Suppressor macrophage treated with lipopolysaccharide for 4 hours (primary cell): Measurements from ENCODE around the gene UNK.
"Not testable (repeated sequence)": the region's sequence is repeated elsewhere in the genome, so short reads cannot be mapped to it uniquely, and the experiment has no call there.

ENCODE experiments used
- DNase-seq: peaks from one replicate; pipeline ENCODE4 v3.0.0-alpha.2; 2020

Gene UNK

DNA sequence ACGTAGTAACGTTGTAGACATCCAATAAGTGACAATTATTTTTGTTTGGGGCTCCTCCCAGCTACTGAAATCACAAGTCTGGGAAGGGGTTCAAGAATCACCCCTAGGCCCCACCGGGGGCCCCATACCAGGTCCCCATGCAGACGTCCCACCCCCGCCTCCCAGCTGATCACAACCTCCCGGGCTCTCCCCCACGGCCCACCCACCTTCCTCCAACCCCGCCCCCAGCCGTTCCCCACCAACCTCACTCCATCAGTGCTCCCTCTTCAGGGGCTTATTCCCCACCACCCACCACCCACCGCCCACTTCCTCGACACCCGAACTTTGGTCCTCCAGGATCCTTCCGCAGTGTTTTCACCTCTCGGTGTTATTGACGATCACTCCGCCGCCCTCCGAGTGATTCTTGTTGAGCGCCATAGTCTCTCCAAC is 70.3 kb downstream of the UNK start:
- no peak for DNase-seq

DNA sequence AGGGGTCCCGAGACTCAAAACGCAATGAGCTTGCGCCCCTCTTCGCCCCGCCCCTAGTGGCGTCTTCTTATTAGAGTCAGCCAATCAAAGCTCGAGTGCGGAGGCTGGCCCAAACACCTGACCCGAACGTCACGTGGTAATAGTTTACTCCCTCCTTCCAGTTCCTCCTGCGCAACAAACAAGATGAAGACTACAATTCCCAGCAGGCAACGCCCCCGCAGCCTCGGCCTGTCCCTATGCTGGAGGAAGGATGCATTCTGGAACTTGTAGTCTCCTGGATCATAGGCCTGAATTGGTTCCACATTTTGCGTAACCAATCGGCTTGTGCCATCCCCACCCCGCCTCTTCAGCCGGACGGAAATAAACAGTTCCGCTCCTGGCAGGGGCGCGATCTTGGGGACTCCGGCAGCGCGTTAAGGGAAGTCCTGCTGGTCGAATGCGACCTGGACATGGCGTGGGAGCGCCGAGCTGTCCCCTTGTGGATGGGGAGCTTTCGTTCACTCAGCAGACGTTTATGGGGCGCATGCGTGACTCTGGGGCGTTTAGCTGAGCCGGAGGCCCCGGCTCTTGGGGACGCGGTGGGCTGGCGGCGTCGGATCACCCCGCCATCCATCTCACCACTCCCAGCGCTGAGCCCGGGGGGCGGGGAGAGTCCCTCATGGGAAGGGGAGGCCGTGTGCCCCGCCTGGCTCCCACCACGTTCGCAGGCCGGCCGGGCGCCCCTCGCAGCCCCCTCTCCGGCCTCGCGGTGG is 70.9 kb downstream of the UNK start, which contains the start of gene WBP2:
Gene WBP2 (minus strand): TSS at position 26 of the 752 bp plus-strand sequence. CDS start 38 bp downstream, outside the sequence.
- peak; percentile 99 for DNase-seq

- DNase-seq, result peak; percentile 30
Measured at GRCh38 chr17:75856062-75856756, 71.6 kb downstream of the UNK start.

GRCh38 chr17:75859358-75859757 is 74.8 kb downstream of the UNK start:
- DNase-seq, result not testable (repeated sequence)

DNA sequence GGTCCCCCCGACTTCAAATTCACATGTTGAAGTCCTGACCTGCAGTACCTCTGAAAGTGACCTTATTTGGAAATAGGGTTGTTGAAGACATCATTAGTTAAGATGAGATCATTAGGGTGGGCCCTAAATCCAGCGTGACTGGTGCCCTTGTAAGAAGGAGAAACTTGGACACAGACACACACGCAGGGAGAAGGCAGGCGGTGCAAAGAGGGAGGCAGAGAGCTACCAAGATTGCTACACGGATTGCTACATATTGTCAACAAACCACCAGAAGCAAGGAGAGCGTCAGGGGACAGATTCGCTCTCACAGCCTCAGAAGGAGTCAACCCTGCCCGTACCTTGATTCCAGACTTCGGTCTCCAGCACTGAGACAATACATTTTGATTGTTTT is 77.3 kb downstream of the UNK start:
- no peak for DNase-seq

GRCh38 chr17:75864448-75864871 is 79.9 kb downstream of the UNK start:
- peak; percentile 33 for DNase-seq

- DNase-seq, result not testable (repeated sequence)
Measured at GRCh38 chr17:75864887-75865286, 80.3 kb downstream of the UNK start.

GRCh38 chr17:75865404-75866188 is 81.0 kb downstream of the UNK start:
- DNase-seq, result not testable (repeated sequence)

DNA sequence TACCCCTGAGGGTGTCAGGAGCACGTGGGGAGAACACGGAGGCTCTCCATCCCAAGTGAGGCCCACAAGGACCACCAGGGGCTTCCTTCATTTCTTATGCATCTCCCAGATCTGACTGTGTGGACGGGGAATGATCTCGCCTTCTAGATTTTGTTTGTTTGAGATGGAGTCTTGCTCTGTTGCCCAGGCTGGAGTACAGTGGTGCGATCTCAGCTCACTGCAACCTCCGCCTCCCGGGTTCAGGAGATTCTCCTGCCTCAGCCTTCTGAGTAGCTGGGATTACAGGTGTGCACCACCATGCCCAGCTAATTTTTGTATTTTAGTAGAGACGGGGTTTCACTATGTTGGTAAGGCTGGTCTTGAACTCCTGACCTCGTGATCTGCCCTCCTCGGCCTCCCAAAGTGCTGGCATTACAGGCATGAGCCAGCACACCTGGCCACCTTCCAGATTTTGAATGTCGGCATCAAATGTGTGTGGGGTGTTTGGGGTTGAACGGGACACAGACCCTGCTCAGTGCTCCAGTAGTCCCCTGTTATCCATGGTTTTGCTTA is 84.2 kb downstream of the UNK start:
- DNase-seq, result not testable (repeated sequence)

GRCh38 chr17:75869282-75870141 is 84.9 kb downstream of the UNK start:
- DNase-seq, result no peak

DNA sequence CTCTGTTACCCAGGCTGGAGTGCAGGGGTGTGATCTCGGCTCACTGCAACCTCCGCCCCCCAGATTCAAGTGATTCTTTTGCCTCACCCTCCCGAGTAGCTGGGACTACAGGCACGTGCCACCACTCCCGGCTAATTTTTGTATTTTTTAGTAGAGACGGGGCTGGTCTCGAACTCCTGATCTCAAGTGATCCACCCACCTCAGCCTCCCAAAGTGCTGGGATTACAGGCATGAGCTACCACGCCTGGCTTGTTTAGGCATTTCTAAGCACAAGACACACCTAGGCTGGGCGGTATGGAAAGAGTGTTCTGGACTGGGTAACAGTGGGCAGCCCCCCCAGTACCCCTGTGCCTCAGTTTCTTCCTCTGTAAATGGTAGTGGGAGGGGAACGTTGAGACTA is 85.6 kb downstream of the UNK start:
- DNase-seq, result not testable (repeated sequence)

DNA sequence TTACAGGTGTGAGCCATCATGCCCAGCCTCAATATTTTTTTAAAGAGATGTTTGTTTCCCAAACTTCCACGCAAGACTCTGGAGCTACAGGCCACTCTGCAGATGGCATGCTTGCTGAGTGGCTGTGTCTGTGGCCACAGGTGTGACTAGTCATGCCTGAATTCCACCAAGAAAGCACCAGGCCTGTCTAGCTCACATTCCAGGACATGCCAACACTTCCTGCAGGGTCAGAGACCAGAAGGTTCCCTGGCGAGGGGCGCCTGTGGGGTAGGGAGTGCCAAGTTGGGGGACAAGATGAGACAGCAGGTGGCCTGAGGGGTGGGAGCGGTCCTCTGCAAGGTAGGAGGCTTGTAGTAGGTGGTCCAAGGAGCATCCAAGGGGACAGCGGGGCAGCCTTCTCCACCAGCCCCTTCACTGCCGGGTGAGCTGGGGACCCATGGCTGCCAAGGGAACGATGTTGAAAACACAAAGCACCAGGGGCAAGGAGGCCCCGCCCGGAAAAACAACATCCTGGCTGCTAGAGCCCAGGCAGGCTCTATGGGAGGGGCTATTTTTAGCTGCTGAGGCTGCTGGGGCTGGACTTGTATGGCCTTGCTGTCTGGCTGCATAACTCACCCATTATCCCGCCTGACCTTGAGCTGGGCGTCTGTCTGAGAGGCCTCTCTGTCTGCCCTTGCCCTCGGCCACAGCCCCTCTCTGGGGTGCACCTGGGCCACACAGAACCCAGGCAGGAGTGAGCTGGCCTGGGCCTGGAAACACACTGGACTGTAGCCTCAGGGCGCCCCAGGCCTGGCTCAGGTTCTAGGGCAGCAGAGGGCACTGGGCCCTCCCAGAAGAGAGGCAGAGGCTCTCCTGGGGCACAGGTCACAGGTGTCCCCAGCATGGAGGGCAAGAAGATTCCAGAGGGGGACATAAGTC is 88.1 kb downstream of the UNK start:
- no peak for DNase-seq

DNA sequence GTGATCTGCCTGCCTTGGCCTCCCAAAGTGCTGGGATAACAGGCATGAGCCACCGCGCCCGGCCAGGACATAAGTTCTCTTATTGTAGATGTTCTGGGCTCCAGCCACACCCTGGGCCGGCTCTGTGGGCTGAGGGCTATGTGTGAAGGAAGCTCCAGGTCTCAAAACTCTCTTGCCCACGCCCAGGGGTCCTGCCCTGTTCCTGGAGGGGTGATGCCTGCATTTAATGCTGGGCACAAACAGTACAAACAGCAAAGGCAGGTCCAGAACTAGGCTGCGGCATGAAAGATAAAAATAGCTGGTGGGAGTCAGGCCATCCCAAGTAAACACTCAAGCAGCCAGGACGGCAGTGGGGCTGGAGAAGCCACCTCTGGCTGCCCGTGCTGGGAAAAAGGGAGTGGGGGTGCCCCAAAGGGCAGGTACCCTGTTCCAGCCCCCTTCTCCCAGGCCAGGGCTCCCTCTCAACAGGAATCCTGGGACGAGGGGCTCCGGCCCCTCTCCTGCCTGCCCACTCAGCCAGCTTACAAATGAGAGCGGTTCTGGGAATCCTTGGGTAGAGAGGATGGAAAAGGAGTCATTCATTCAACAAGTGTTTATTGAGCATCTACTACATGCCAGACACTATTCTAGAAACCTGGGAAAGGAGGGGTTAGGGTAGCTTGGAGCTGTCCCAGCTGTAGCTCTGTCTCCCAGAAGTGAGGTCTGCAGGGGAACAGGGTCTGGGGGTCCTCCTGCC is 89.1 kb downstream of the UNK start:
- no peak for DNase-seq

DNA sequence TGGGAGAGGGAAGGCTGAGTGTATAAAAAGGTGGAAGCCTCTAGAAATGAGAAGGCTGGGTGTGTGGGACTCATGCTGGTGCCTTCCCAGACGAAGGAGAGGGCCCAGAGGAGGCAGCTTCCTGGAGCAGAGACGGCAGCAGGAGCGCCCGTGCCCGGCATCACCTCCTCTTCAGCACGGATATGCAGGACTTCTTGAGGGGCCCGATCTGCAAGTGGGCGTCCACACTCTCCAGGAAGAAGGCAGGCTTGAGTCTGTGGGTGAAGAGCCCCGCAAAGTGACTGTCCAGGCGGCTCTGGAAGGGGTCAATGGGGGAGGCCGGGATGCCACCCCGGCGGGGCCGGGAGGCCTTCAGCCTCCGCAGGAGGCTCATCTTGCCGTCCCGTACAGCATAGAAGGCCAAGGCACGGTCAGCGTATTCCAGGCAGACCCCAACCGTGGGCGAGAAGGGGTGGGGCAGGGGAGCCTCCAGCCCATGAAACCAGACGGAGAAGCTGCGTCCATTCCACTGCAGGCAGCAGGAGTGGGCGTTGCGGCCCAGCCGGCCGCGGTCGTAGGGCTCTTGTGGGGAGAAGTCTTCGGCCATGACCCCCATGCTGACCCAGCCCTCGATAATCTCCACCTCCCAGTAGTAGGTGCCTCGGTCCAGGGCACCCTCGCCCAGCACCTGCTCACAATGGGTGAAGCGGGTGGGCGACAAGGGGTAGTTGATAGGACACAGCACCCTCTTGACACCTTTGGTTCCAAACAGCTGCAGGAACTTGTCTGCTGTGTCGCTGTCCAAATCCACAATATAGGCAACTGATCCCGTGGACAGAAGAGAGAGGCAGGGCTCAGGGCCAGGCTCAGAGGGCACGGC is 89.9 kb downstream of the UNK start:
- no peak for DNase-seq
